Measurements from ENCODE around the gene PIGN.

PIGN gene

GRCh38 chr18:62186774-62187542 is at the start of gene PIGN, which contains the start of gene RELCH:
TSS of gene PIGN (minus strand) at chr18:62187056. CDS start at chr18:62161353, 25,703 bp downstream.
TSS of gene RELCH (plus strand) at chr18:62187255. CDS start at chr18:62187506, 251 bp downstream.
- DNase-seq, result peak; percentile 94 to 95 (median 94)

DNA sequence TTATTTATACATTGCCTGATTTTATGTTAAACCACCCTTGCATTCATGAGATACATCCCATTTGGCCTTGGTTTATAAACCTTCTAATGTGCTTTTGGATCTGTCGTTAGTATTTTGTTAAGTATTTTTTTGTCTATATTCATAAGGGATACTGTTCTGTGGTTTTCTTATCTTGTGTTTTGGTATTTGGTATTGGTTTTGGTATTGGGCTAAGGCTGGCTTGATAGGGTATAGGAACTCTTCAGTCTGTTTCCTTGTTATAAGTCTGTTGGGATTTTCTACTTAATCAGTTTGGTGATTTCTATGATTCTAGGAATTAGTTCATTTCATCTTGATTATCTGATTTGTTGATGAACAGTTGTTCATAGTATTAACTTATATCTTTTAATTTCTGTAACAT is 49.4 kb upstream of the PIGN start:
- DNase-seq, result no peak

DNA sequence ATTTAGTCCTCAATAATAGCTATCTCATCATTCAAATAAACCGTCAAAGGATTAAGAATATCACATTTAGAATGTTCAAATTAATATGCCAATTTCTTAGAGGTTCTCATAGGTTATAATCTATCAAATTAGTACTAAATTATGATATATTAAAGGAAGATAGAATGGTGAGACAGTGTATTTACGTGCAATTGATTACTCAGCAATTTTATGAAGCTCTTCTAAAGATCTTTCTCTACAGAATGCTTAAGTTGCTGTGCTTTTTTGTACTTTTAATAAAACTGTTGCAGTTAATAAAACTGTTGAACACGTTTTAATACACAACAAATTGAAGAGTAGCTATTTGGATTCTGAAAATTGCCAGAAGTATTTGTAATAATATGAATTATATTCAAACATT is 39.2 kb upstream of the PIGN start:
- no peak for DNase-seq

- DNase-seq, result no peak
Measured at GRCh38 chr18:62224229-62224628, 37.4 kb upstream of the PIGN start.

DNA sequence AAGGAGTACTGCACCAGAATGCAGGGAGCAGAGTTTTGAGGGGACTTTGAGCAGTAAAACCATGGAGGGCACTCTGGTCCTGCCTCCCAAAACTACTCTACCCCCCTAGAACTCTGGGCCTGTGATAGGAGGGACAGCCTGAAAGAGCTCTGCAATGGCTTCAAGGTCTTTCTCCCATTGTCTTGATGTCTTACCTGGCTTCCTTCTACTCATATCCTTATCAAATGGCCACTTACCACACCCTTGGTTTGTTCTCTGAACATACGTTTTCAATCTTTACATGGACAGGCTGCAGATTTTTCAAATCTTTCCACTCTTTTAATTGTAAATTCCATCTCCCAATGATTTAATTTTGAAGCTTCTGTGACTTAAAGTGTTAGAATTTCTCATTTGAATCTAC is 27.9 kb upstream of the PIGN start:
- DNase-seq, result no peak

DNA sequence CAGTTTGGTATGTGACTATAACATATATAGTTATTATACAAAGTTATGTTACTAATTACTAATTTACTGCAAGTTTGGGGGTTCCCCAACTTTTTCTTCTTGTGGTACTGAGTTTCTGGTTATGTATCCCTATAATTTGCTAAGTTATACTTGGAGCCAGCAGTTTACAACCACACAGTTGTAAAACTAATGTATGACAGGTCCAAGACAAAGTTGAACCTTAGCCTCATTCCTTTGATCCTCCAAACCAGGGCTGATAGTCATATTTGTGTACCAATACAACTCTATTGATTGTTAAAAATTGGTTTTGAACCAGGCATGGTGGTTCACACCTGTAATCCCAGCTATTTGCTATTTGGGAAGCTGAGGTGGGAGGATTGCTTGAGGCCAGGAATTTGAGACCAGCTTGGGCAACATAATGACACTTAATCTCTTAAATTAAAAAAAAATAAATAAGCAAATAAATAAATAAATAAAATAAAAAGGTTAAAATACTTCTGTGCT is 24.5 kb upstream of the PIGN start:
- no peak for DNase-seq

- no peak for DNase-seq
Measured at GRCh38 chr18:62210138-62210537, 23.3 kb upstream of the PIGN start.

DNA sequence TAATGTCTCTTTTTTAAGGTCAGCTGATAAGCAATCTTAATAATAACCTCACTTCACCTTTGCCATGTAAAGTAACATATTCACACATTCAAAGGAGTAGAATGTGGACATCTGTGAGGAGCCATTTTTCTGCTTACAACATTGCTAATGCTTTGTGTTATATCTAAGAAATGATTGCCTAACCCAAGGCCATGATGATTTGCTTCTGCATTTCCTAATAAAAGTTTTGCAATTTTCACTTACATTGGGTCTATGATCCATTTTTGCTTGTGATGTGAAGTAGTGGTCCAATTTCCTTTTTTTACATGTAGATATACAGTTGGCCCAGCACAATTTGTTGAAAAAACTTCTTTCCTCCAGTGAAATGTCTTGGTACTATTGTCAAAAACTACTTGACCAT is 22.2 kb upstream of the PIGN start:
- no peak for DNase-seq

GRCh38 chr18:62206593-62206992 is 19.7 kb upstream of the PIGN start:
- no peak for DNase-seq

- DNase-seq, result no peak
Measured at GRCh38 chr18:62205824-62206223, 19.0 kb upstream of the PIGN start.

DNA sequence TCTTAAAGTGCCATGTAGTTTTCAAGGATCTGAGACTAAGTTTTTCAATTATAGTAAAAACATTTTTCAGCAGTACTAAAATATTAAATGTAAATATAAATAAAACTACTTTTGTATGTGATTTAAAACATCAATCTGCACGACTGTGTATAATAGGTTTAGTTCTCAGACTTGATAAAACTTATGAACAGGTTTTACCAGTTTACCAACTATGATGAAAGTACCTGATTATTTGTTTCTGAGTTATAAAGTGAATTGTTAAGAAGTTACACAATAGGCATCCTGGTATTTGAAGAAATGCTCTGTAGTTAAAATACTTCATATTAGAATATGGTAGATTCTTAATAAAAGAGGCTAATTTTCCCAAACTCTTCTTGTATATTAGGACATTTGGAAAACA is 15.0 kb upstream of the PIGN start:
- DNase-seq, result no peak

DNA sequence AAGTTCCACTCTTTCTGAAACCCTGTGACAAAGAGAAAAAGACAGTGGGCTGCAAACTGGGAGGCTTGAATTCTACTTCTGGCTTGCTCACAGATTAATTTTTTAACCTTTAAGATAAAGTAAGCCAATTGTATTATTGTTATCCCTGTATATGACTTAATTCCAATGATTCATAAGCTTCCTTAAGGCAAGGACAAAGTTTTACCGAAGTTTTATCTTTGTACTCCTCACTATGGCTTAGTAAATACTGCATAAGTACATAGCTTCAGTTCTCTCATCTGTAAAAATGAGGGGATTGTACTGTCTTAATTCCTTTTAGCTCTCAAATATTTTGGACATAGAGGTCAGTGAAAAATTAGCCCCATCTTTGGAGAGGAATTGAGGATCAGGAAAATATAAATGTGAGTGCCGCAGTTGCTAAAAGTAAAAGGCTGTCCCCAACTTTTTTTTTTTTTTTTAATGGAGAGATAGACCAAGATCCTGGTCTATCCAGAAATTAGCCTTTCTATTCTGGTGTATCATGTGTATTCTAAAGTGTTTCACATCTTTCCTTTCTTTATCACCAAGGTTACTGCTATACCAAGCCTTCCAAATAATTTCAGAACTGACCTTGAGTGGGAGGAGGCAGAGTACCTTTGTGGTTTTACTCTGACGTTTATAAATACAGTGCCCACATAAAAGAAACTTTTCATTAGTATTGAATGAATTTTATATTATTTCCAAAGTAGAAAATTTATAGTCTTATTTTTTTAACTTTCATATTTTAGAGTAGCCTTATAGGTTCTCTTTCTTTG is 13.5 kb upstream of the PIGN start:
- no peak for DNase-seq

- DNase-seq, result no peak
Measured at GRCh38 chr18:62199629-62200028, 12.8 kb upstream of the PIGN start.

GRCh38 chr18:62198259-62198658 is 11.4 kb upstream of the PIGN start:
- no peak for DNase-seq

DNA sequence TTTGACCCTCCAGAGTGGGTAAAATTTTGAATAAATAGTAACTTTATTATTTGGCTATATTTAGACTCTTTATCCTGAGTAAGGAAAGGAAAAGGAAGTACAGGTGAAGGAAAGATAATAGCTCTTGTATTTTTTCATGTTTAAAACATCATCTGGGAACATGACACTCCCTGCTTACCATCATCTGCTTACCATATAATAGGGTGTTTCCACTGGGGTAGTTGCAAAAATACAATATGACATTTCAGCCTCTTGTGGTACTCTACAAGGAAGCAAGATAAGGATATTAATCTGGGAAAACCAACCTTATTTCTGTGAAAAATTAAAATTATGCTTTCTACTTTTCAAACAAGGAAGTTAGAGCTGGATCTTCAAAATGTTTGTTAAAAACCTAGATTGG is 10.1 kb upstream of the PIGN start:
- DNase-seq, result no peak

GRCh38 chr18:62196079-62196478 is 9.2 kb upstream of the PIGN start:
- DNase-seq, result no peak

DNA sequence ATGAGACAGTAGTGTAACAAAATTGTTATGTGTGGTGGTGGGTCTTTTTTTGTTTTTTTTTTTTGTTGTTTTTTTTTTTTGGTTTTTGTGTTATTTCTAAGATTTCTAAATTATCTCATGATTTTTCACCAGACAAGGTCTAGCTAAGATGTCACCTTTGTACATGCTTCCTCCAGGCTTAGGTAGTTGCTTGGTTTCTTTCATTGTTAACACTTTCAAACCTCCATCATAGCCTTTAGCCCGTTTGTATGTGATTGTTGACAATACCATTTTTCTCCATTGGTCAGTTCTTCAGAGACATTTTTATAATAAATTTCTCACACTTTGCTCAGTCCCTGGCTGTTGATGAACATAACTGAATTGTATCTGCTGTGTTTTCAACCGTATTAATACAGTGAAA is 2.4 kb upstream of the PIGN start:
- no peak for DNase-seq

DNA sequence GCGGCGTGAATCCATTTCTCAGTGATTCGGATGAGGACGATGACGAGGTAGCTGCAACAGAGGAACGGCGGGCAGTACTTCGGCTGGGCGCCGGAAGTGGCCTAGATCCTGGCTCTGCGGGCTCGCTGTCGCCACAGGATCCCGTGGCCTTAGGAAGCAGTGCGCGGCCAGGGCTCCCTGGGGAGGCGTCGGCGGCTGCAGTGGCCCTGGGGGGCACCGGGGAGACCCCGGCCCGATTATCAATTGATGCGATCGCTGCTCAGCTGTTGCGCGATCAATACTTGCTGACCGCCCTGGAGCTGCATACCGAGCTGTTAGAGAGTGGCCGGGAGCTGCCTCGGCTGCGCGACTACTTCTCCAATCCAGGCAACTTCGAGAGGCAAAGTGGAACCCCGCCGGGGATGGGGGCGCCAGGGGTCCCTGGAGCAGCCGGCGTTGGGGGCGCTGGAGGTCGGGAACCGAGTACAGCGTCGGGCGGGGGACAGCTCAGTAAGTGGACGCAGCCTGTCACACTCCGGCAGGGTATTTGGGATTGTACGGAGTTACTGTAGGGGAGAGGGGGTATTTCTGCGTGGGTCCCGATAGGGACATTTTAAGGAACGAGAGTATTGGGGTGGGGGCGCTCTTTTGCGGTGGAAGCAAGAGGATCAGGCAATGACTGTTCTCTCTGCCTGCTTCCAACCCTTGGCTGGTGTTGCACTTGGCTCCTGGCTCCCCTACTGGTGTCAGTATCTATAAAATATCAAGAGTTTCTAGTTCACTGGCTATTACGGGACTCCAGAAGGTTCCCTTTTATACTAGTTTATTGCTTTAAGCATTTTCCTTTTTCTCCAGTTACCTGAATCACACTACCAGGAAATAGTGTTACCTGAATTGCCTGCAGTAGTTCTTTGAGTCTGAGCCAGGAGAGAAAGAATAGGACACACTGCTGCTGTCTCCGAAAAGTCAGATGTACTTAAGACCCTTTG is 971 bp upstream of the PIGN start:
- peak in 2 of 4 experiments; percentile 2 to 8 for DNase-seq

DNA sequence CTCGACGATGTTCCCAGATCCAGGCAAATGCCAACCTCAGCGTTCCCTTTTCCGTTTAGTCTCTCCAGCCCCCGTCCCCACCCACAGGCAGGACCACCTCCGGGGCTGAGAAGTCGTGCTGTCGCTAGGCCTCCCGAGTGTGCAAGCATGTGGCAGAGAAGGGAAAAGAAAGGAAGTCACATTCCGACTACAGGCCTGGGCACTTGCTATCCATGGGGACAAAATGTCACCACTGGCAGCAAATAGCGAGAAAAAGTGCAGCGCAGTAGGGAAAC is 420 bp downstream of the PIGN start:
- no peak for DNase-seq

DNA sequence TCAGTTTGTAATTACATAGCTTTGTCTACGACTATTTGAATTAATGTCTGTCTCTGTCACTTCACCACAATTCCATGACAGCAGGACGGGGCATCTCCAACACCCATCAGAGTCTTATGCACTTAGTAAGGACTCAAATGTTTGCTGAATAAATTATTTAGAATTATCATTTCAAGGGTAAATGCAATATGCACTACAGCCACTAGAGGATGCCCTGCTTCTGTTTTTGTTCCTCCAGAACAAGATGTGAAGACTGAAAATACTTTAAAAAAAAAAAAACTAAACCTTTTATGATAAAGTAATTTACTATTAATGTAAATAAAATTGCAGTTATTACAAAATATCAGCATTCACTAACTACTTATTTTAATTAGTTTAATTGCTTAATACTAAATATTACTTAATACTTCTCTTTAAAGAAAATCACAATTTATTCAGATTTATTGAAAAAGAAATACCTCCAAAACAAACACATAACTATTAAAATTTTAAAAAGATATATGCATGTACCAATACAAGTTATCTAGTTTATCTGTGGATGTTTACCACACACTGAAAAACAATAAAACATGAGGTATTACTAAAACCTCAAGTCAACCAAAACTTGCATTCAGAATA is 3.2 kb downstream of the PIGN start:
- DNase-seq, result no peak

DNA sequence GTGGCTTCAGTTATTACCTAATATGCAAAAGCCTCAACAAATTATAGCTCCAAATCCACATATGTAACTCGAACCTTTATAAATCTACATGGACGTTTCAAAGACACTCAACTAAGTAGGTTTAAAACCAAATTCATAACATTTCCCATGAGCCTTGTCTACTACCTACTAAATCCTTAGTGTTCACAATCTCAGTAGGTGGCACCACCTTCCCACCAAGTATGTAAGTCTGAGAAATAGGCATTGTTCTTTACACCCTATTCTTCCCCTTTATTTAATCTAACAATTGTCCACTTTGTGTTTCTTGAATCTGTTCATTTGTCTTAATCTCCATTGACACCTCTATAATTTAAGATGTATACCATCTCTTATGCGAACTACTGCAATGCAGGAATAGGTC is 4.6 kb downstream of the PIGN start:
- no peak for DNase-seq

DNA sequence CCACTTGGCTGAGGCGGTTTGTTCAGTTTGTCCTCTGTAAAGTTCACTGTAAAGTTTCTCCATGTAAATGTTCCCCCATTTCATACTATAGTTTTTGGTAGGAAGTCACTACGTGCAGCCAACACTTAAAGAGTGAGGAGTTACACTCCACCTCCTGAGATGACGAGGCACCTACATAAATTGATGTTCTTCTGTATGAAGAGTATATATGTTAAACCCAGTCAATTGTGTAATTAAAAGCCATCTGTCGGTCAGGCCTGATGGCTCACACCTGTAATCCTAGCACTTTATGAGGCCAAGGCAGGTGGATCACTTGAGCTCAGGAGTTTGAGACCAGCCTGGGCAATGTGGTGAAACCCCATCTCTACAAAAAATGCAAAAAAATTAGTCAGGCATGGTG is 7.6 kb downstream of the PIGN start:
- DNase-seq, result no peak

DNA sequence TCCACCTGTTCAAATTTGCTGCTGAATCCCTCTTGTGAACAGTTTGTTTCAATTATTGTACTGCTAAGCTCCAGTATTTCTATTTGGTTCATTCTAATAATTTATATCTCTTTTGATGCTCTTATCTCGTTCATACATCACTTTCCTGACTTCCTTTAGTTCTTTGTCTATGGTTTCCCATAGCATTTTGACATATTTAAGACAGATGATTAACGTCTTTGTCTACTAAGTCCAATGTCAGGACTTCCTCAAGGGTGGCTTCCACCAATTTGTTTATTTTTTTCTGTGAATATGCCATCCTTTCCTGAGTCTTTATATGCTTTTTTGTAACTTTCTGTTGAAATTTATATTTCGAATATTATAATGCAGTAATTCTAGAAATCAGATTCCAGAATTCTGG is 9.6 kb downstream of the PIGN start:
- DNase-seq, result no peak
